ENCODE measurements around the gene CCDC180. TPM values are rescaled to one million over a fixed set of nuclear protein-coding genes. Genes with fewer than 3 reads are reported as not detected.

The CCDC180 gene
- total RNA-seq, 1 donor from 2014 or later = 10.1 TPM

- peaks cover 20% of the 10 kb centered on the region for H3K36me3 Mint-ChIP-seq (ENCODE audit: low read depth)
- no peaks in the 10 kb centered on the region for H3K27me3 Mint-ChIP-seq (ENCODE audit: low read depth)
- peaks cover 7% of the 10 kb centered on the region for H3K4me1 Mint-ChIP-seq
- no peak overlapping the region for H3K27ac Mint-ChIP-seq (ENCODE audit: unreplicated experiment)
- H3K4me3 Mint-ChIP-seq = no peak overlapping the region
- peaks cover 18% of the 10 kb centered on the region for H3K9me3 Mint-ChIP-seq
- no peak for TF ChIP-seq CTCF (conservative IDR thresholded peaks at IDR 0.05)
- no peak for DNase-seq (ENCODE audit: low read depth, low spot score)
Observed at GRCh38 chr9:97304586-97304985, 2.9 kb upstream of the CCDC180 start.

GRCh38 chr9:97305501-97306298 is 1.8 kb upstream of the CCDC180 start:
- Mint-ChIP-seq H3K27ac (ENCODE audit: unreplicated experiment) (no peak overlapping the region), H3K4me1 (peaks cover 7% of the 10 kb centered on the region), H3K4me3 (no peak overlapping the region), H3K27me3 (ENCODE audit: low read depth) (no peaks in the 10 kb centered on the region), H3K36me3 (ENCODE audit: low read depth) (peaks cover 16% of the 10 kb centered on the region), H3K9me3 (peaks cover 18% of the 10 kb centered on the region)
- TF ChIP-seq CTCF (conservative IDR thresholded peaks at IDR 0.05) = no peak
- no peak for DNase-seq (ENCODE audit: low read depth, low spot score)

GRCh38 chr9:97307091-97307490 is 368 bp upstream of the CCDC180 start:
- Mint-ChIP-seq H3K9me3 (peaks cover 8% of the 10 kb centered on the region), H3K4me3 (no peak overlapping the region), H3K4me1 (peaks cover 7% of the 10 kb centered on the region), H3K36me3 (ENCODE audit: low read depth) (peaks cover 8% of the 10 kb centered on the region), H3K27me3 (ENCODE audit: low read depth) (no peaks in the 10 kb centered on the region), H3K27ac (ENCODE audit: unreplicated experiment) (peak overlapping the region; percentile 50)
- TF ChIP-seq CTCF (conservative IDR thresholded peaks at IDR 0.05) = peak; percentile 42
- DNase-seq (ENCODE audit: low read depth, low spot score) = peak; percentile 77

GRCh38 chr9:97309260-97309659 is 1.8 kb downstream of the CCDC180 start:
- Mint-ChIP-seq H3K36me3 (ENCODE audit: low read depth) (peaks cover 5% of the 10 kb centered on the region), H3K27ac (ENCODE audit: unreplicated experiment) (no peak overlapping the region), H3K4me3 (no peak overlapping the region), H3K9me3 (peaks cover 2% of the 10 kb centered on the region), H3K4me1 (peaks cover 7% of the 10 kb centered on the region), H3K27me3 (ENCODE audit: low read depth) (no peaks in the 10 kb centered on the region)
- no peak for TF ChIP-seq CTCF (conservative IDR thresholded peaks at IDR 0.05)
- no peak for DNase-seq (ENCODE audit: low read depth, low spot score)

GRCh38 chr9:97310023-97310422 is 2.6 kb downstream of the CCDC180 start:
- Mint-ChIP-seq H3K9me3 (no peaks in the 10 kb centered on the region), H3K4me1 (peaks cover 7% of the 10 kb centered on the region), H3K27ac (ENCODE audit: unreplicated experiment) (peak overlapping the region; percentile 71), H3K36me3 (ENCODE audit: low read depth) (peaks cover 3% of the 10 kb centered on the region), H3K27me3 (ENCODE audit: low read depth) (no peaks in the 10 kb centered on the region), H3K4me3 (no peak overlapping the region)
- DNase-seq (ENCODE audit: low read depth, low spot score) = no peak
- no peak for TF ChIP-seq CTCF (conservative IDR thresholded peaks at IDR 0.05)

Data from neural crest cell (in vitro differentiated cells).